Trophoblast cell (in vitro differentiated cells and primary cell): ENCODE data around the gene TBC1D22A.

Experiments
- DNase-seq, 2 donors: peaks; one replicate each; pipeline ENCODE4 v3.0.0-alpha.2; 2016
- H2AFZ ChIP-seq: 2 replicates; pipeline ENCODE4 v1.6.1; 2013; ENCODE audit warnings: low read length, moderate library complexity, mild to moderate bottlenecking; ENCODE audit not compliant: insufficient read depth, poor library complexity
- H2AK5ac ChIP-seq: 2 replicates; pipeline ENCODE4 v1.6.1; 2013; ENCODE audit warnings: mild to moderate bottlenecking, low read length
- H2BK120ac ChIP-seq: 2 replicates; pipeline ENCODE4 v1.6.1; 2013; ENCODE audit warnings: low read length, mild to moderate bottlenecking, moderate library complexity; ENCODE audit not compliant: insufficient read depth, poor library complexity
- H2BK12ac ChIP-seq: 2 replicates; pipeline ENCODE4 v1.6.1; 2013; ENCODE audit warnings: mild to moderate bottlenecking, low read length, moderate library complexity
- H2BK5ac ChIP-seq: 2 replicates; pipeline ENCODE4 v1.6.1; 2013; ENCODE audit warnings: low read length, low read depth, moderate library complexity, mild to moderate bottlenecking; ENCODE audit not compliant: poor library complexity
- H3K14ac ChIP-seq: 2 replicates; pipeline ENCODE4 v1.6.1; 2013; ENCODE audit warnings: mild to moderate bottlenecking, low read length
- H3K18ac ChIP-seq: 2 replicates; pipeline ENCODE4 v1.6.1; 2013; ENCODE audit warnings: mild to moderate bottlenecking, low read length
- H3K23ac ChIP-seq: 2 replicates; pipeline ENCODE4 v1.6.1; 2013; ENCODE audit warnings: low read length
- H3K27ac ChIP-seq: 2 replicates; pipeline ENCODE4 v1.5.1; 2013; ENCODE audit warnings: low read depth, mild to moderate bottlenecking, inconsistent platforms, low read length, moderate library complexity
- H3K27me3 ChIP-seq: 2 replicates; pipeline ENCODE4 v1.6.1; 2013; ENCODE audit warnings: inconsistent platforms, mild to moderate bottlenecking, low read length, moderate library complexity; ENCODE audit not compliant: insufficient read depth
- H3K36me3 ChIP-seq, 2 experiments: 1 replicate in 1 of 2; 2 replicates in 1 of 2; pipeline ENCODE4 v1.6.1; 2013; ENCODE audit warnings: low read length in 2 of 2, mild to moderate bottlenecking in 2 of 2, moderate library complexity in 1 of 2; ENCODE audit not compliant: insufficient read depth in 2 of 2, control insufficient read depth in 1 of 2
- H3K4ac ChIP-seq: 2 replicates; pipeline ENCODE4 v1.6.1; 2013; ENCODE audit warnings: low read depth, mild to moderate bottlenecking, low read length, moderate library complexity
- H3K4me1 ChIP-seq, 2 experiments: 1 replicate in 1 of 2; 2 replicates in 1 of 2; pipeline ENCODE4 v1.6.1; 2013; ENCODE audit warnings: low read length in 2 of 2, mild to moderate bottlenecking in 2 of 2, moderate library complexity in 1 of 2; ENCODE audit not compliant: insufficient read depth in 2 of 2, control insufficient read depth in 1 of 2
- H3K4me2 ChIP-seq: 2 replicates; pipeline ENCODE4 v1.6.1; 2013; ENCODE audit warnings: inconsistent platforms, mild to moderate bottlenecking, low read length, moderate library complexity
- H3K4me3 ChIP-seq: 2 replicates; pipeline ENCODE4 v1.5.1; 2013; ENCODE audit warnings: mild to moderate bottlenecking, low read depth, low read length, inconsistent platforms
- H3K79me1 ChIP-seq: one replicate; pipeline ENCODE4 v1.6.1; 2013; ENCODE audit warnings: low read length
- H3K79me2 ChIP-seq: 2 replicates; pipeline ENCODE4 v1.6.1; 2013; ENCODE audit warnings: low read length, mild to moderate bottlenecking; ENCODE audit not compliant: control insufficient read depth, insufficient read depth, poor library complexity
- H3K9ac ChIP-seq: 2 replicates; pipeline ENCODE4 v1.6.1; 2013; ENCODE audit warnings: mild to moderate bottlenecking, low read length
- H3K9me3 ChIP-seq: 2 replicates; pipeline ENCODE4 v1.6.1; 2013; ENCODE audit warnings: low read depth, mild to moderate bottlenecking, control low read depth, inconsistent platforms, low read length; ENCODE audit not compliant: insufficient read depth
- H4K12ac ChIP-seq: 2 replicates; pipeline ENCODE4 v1.6.1; 2013; ENCODE audit warnings: low read depth, mild to moderate bottlenecking, low read length, moderate library complexity
- H4K8ac ChIP-seq: 2 replicates; pipeline ENCODE4 v1.6.1; 2013; ENCODE audit warnings: low read depth, mild to moderate bottlenecking, low read length, moderate library complexity
- H4K91ac ChIP-seq: one replicate; pipeline ENCODE4 v1.6.1; 2013; ENCODE audit warnings: low read depth, mild to moderate bottlenecking, low read length, moderate library complexity
- WGBS: extraction: QIAGEN DNeasy Blood & Tissue Kit; methylation state at CpG from one replicate; pipeline ENCODE4 v1.1.7; 2013; ENCODE audit warnings: missing lambda C conversion rate; ENCODE audit not compliant: insufficient read length, insufficient coverage; ENCODE audit errors: extremely low coverage; 5-methylcytosine and 5-hydroxymethylcytosine counted together

Gene TBC1D22A

GRCh38 chr22:47000256-47000655, 237.8 kb downstream of the TBC1D22A start:
- peaks cover 5% of the 10 kb centered on the region for H3K9me3 ChIP-seq
- no peak overlapping the region for H3K18ac ChIP-seq
- H2BK5ac ChIP-seq: no peak overlapping the region
- H4K12ac ChIP-seq: no peak overlapping the region
- no peak overlapping the region for H3K23ac ChIP-seq
- no peak overlapping the region for H2BK12ac ChIP-seq
- WGBS: no CpG with 5 or more reads among the region's 11 CpGs
- no peak overlapping the region for H3K4ac ChIP-seq
- no peak overlapping the region for H2BK120ac ChIP-seq
- H4K91ac ChIP-seq: no peak overlapping the region
- H3K27ac ChIP-seq: no peak overlapping the region
- H3K14ac ChIP-seq: no peak overlapping the region
- H3K4me1 ChIP-seq: no peaks in the 10 kb centered on the region
- DNase-seq: no peak
- H3K36me3 ChIP-seq: peaks cover 0 to 3% of the 10 kb centered on the region in 2 experiments
- H3K9ac ChIP-seq: no peak overlapping the region
- no peak overlapping the region for H2AFZ ChIP-seq
- H3K79me1 ChIP-seq: no peaks in the 10 kb centered on the region
- H3K27me3 ChIP-seq: no peaks in the 10 kb centered on the region
- H3K4me2 ChIP-seq: no peak overlapping the region
- no peak overlapping the region for H4K8ac ChIP-seq
- H3K4me3 ChIP-seq: no peak overlapping the region
- no peaks in the 10 kb centered on the region for H3K79me2 ChIP-seq
- no peak overlapping the region for H2AK5ac ChIP-seq

GRCh38 chr22:47000888-47001287, 238.4 kb downstream of the TBC1D22A start:
- DNase-seq: no peak
- H2BK120ac ChIP-seq: no peak overlapping the region
- no peak overlapping the region for H3K18ac ChIP-seq
- no peak overlapping the region for H3K14ac ChIP-seq
- no peak overlapping the region for H2AFZ ChIP-seq
- H4K12ac ChIP-seq: no peak overlapping the region
- H3K79me2 ChIP-seq: no peaks in the 10 kb centered on the region
- peaks cover 0 to 3% of the 10 kb centered on the region in 2 experiments for H3K36me3 ChIP-seq
- H3K4ac ChIP-seq: no peak overlapping the region
- no peak overlapping the region for H3K9ac ChIP-seq
- H3K27me3 ChIP-seq: no peaks in the 10 kb centered on the region
- no peak overlapping the region for H3K27ac ChIP-seq
- H3K4me1 ChIP-seq: no peaks in the 10 kb centered on the region
- H3K79me1 ChIP-seq: no peaks in the 10 kb centered on the region
- H4K91ac ChIP-seq: no peak overlapping the region
- no peak overlapping the region for H3K4me2 ChIP-seq
- no peak overlapping the region for H2BK5ac ChIP-seq
- no peak overlapping the region for H3K4me3 ChIP-seq
- no peak overlapping the region for H2AK5ac ChIP-seq
- H4K8ac ChIP-seq: no peak overlapping the region
- H3K23ac ChIP-seq: no peak overlapping the region
- no peak overlapping the region for H2BK12ac ChIP-seq
- no CpG with 5 or more reads among the region's 4 CpGs for WGBS
- peaks cover 5% of the 10 kb centered on the region for H3K9me3 ChIP-seq

GRCh38 chr22:47001288-47001687, 238.8 kb downstream of the TBC1D22A start:
- no peak overlapping the region for H3K14ac ChIP-seq

GRCh38 chr22:47002692-47003091, 240.2 kb downstream of the TBC1D22A start:
- Histone ChIP-seq H2BK5ac (no peak overlapping the region), H4K91ac (no peak overlapping the region), H4K8ac (no peak overlapping the region), H3K23ac (no peak overlapping the region), H3K36me3 (peaks cover 0 to 3% of the 10 kb centered on the region in 2 experiments), H3K4me3 (no peak overlapping the region), H3K27ac (no peak overlapping the region), H2BK120ac (no peak overlapping the region), H2AFZ (no peak overlapping the region), H3K27me3 (no peaks in the 10 kb centered on the region), H3K4me2 (no peak overlapping the region), H3K9me3 (peaks cover 5% of the 10 kb centered on the region), H3K79me1 (no peaks in the 10 kb centered on the region), H3K79me2 (no peaks in the 10 kb centered on the region), H4K12ac (no peak overlapping the region), H3K9ac (no peak overlapping the region), H2BK12ac (no peak overlapping the region), H3K4me1 (no peaks in the 10 kb centered on the region), H3K14ac (no peak overlapping the region), H2AK5ac (no peak overlapping the region), H3K18ac (no peak overlapping the region), H3K4ac (no peak overlapping the region)
- WGBS: no CpG with 5 or more reads among the region's 8 CpGs
- DNase-seq: no peak

More at GRCh38 chr22:47001288-47001687, 238.8 kb downstream of the TBC1D22A start:
- Histone ChIP-seq H3K27ac (no peak overlapping the region), H2BK5ac (no peak overlapping the region), H3K79me2 (no peaks in the 10 kb centered on the region), H4K8ac (no peak overlapping the region), H3K36me3 (peaks cover 0 to 3% of the 10 kb centered on the region in 2 experiments), H3K4me1 (no peaks in the 10 kb centered on the region), H3K9me3 (peaks cover 5% of the 10 kb centered on the region), H3K4me3 (no peak overlapping the region), H2AFZ (no peak overlapping the region), H4K91ac (no peak overlapping the region), H3K79me1 (no peaks in the 10 kb centered on the region), H3K18ac (no peak overlapping the region), H3K23ac (no peak overlapping the region), H3K9ac (no peak overlapping the region), H4K12ac (no peak overlapping the region), H3K27me3 (no peaks in the 10 kb centered on the region), H2AK5ac (no peak overlapping the region), H3K4ac (no peak overlapping the region), H2BK120ac (no peak overlapping the region), H2BK12ac (no peak overlapping the region), H3K4me2 (no peak overlapping the region)
- DNase-seq: no peak
- no CpG with 5 or more reads among the region's 9 CpGs for WGBS
